Ectodermal cell (in vitro differentiated cells): ENCODE results near the gene NIPBL.

Experiments
- H3K27ac ChIP-seq: 2 replicates; pipeline ENCODE4 v1.7.0; 2013; ENCODE audit warnings: mild to moderate bottlenecking, low read depth, low read length; ENCODE audit not compliant: insufficient read depth, poor library complexity, severe bottlenecking
- H3K27me3 ChIP-seq: 2 replicates; pipeline ENCODE4 v1.7.0; 2013; ENCODE audit warnings: mild to moderate bottlenecking, low read length; ENCODE audit not compliant: insufficient read depth, control insufficient read depth, poor library complexity, severe bottlenecking
- H3K36me3 ChIP-seq: one replicate; pipeline ENCODE4 v1.7.0; 2013; ENCODE audit warnings: low read length; ENCODE audit not compliant: control insufficient read depth, insufficient read depth
- H3K4me1 ChIP-seq: one replicate; pipeline ENCODE4 v1.7.0; 2013; ENCODE audit warnings: low read length; ENCODE audit not compliant: control insufficient read depth, insufficient read depth
- H3K4me3 ChIP-seq: 2 replicates; pipeline ENCODE4 v1.7.0; 2013; ENCODE audit warnings: low read depth, low read length, control low read depth; ENCODE audit not compliant: insufficient read depth
- H3K9me3 ChIP-seq: 2 replicates; pipeline ENCODE4 v1.7.0; 2013; ENCODE audit warnings: mild to moderate bottlenecking, low read length, moderate library complexity; ENCODE audit not compliant: control insufficient read depth
- WGBS, 2 experiments: methylation state at CpG; one replicate each; pipeline ENCODE4 v1.1.7; 2013; ENCODE audit warnings: missing lambda C conversion rate in 2 of 2; 5-methylcytosine and 5-hydroxymethylcytosine counted together

The NIPBL gene

DNA sequence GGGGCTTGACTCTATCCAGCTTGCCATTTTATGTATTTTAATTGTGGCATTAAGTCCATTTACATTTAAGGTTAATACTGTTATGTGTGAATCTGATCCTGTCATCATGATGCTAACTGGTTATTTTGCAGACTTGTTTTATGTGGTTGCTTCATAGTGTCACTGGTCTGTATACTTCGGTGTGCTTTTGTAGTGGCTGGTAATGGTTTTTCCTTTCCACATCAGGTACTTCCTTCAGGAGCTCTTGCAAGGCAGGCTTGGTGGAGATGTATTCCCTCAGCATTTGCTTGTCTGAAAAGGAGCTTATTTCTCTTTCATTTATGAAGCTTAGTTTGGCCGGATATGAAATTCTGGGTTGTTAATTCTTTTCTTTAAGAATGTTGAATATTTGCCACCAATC lies 226.7 kb downstream of the NIPBL start:
- no peak overlapping the region for H3K27ac ChIP-seq
- 98 to 100% methylated on average over 2 of the region's 2 CpGs for WGBS, 2 experiments
- H3K9me3 ChIP-seq, result peaks cover 1% of the 10 kb centered on the region
- H3K4me1 ChIP-seq, result no peaks in the 10 kb centered on the region
- no peak overlapping the region for H3K4me3 ChIP-seq
- H3K36me3 ChIP-seq, result peaks cover 16% of the 10 kb centered on the region
- H3K27me3 ChIP-seq, result no peaks in the 10 kb centered on the region

DNA sequence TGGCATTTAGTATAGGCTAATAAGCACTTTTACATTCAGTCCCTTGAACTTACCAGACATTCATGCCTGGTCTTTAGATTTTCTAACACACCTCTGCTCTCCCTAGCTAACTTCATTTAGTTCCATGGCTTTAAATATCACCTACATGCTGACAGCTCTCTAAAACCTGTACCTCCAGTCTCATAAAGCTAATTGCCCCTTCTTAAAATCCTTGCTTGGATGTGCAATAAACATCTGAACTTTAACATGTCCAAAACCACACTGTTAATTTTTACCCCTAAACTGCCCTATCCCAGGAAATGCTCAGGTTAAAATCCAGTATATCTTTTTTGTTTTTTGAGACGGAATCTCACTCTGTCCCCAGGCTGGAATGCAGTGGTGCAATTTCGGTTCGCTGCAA lies 232.8 kb downstream of the NIPBL start:
- Histone ChIP-seq H3K27ac (no peak overlapping the region), H3K9me3 (no peaks in the 10 kb centered on the region), H3K4me1 (no peaks in the 10 kb centered on the region), H3K27me3 (no peaks in the 10 kb centered on the region), H3K4me3 (no peak overlapping the region), H3K36me3 (peaks cover 16% of the 10 kb centered on the region)
- WGBS, 2 experiments, result 93% methylated on average over 3 of the region's 3 CpGs

DNA sequence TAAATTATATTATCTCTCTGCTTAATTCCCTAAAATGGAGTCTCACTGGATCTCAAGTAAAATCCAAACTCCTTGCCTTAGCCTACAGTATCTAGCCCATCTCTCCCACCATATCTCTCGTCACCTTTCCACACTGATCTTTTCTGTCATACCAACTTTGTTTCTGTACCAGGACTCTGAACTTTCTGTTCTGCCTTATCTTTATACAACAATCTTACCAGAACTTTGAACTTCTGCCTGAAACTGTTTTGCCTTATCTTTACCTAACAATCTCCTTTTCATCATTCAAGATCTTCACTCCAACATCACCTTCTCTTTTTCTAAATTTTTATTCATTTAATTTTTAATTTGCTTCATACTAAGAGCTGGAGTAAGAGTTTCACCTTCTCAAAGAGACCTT lies 233.6 kb downstream of the NIPBL start:
- no peak overlapping the region for H3K27ac ChIP-seq
- peaks cover 21% of the 10 kb centered on the region for H3K36me3 ChIP-seq
- H3K9me3 ChIP-seq, result no peaks in the 10 kb centered on the region
- no peaks in the 10 kb centered on the region for H3K27me3 ChIP-seq
- H3K4me3 ChIP-seq, result no peak overlapping the region
- 92 to 96% methylated on average over 1 of the region's 1 CpG for WGBS, 2 experiments
- no peaks in the 10 kb centered on the region for H3K4me1 ChIP-seq

DNA sequence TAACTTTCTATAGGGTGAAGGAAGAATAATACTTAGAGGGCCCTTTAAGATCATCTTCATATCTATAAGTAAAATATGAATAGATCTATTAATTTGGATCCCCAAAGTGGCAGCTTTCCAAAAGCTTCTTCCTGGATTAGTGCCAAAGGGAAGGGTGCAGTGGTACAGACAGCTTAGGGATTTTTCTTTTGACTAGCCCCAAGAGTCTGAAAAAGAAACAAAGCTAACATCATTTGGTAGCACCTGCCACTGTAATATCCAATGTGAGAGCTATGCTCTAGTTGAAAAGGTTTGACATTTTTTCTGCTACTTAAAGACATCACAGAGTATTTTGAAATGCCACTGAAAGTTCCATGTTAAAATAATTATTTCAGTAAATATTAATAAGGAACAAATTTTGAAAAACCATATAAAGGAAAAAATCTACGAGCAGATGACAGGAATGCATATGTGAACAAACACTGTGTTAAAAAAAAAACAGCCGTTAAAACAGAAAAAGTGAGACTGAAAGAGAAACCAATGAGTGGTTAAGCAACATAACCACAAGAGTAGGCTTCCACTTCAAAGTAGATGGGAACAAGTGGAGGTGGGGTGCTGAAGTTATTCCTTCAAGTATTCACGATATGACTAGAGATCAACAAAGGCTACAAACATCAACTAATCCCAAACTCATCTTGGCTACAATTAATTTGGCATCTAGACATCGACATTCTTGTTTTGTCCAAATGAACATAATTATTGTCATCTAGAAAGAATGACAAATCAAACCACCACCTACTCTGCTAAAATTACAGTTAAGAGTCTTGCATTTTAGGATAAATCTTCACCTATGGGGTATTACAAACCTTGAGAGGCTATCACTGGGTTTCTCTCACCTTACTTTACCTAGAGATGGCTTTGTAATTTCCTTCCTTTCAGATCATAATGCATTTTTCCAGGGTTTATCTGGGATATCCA lies 235.1 kb downstream of the NIPBL start:
- Histone ChIP-seq H3K36me3 (peaks cover 22% of the 10 kb centered on the region), H3K27me3 (no peaks in the 10 kb centered on the region), H3K4me3 (no peak overlapping the region), H3K4me1 (no peaks in the 10 kb centered on the region), H3K9me3 (no peaks in the 10 kb centered on the region), H3K27ac (no peak overlapping the region)
- WGBS, 2 experiments, result 83 to 90% methylated on average over 4 of the region's 4 CpGs

DNA sequence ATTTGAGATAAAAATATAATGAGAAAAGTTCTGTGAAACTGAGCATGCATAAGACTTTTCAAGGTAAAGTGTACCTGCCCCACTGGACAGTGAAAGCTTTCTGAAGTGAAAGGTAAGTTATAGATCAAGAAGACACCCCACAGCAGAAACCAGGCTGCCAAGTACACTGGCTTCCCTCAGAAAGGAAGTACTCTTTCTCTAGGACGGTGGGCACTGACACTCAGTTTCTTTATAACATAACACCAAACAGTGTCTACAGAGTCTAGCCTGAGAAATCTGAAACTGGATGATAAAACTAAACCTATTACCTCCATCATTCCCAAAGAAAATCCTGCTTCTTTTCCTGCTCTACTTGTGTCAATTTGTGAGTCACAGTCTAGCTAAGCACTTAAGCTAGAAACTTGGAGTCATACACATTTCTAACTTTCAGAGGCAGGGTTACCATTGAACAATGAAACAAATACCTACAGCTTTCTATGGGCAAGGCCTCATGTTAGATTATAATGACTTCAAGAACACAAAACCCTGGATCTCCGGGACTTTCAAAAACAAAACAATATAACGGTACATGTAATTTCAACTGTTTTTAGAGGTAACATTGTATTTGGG lies 235.9 kb downstream of the NIPBL start:
- Histone ChIP-seq H3K4me3 (no peak overlapping the region), H3K36me3 (peaks cover 22% of the 10 kb centered on the region), H3K4me1 (no peaks in the 10 kb centered on the region), H3K27ac (no peak overlapping the region), H3K9me3 (no peaks in the 10 kb centered on the region), H3K27me3 (no peaks in the 10 kb centered on the region)
- WGBS, 2 experiments, result 87 to 95% methylated on average over 3 of the region's 3 CpGs
